MCF 10A (cell line): ENCODE measurements around the gene RRAS. TPM values are rescaled to one million over a fixed set of nuclear protein-coding genes. Genes with fewer than 3 reads are reported as not detected.

Experiments used
- BruUV-seq: library from RNA; stranded (reverse); fragments of 400-500 nt; replicated peaks from 2 replicates; lab custom pipeline; 2021; lab: Mats Ljungman, UMichigan
- CTCF ChIA-PET: fragments of 300-600 bp; sonication (Branson Sonifier 250); formaldehyde crosslinking; extraction: SDS; loops from one replicate; lab custom pipeline; 2021; ENCODE audit warnings: antibody characterized with exemption, inconsistent platforms; lab: Yijun Ruan, JAX
- POLR2A ChIA-PET: fragments of 300-600, 350-650 bp; sonication (Branson Sonifier 250); formaldehyde crosslinking; extraction: SDS; loops from one replicate; lab custom pipeline; 2020; ENCODE audit warnings: antibody characterized with exemption, inconsistent platforms; lab: Yijun Ruan, JAX
- DNase-seq: peaks from one replicate; pipeline ENCODE4 v3.0.0-alpha.2; 2018; ENCODE audit not compliant: unreplicated experiment
- H3K27ac Mint-ChIP-seq: one replicate; pipeline ENCODE4 v1.8.0; 2022; ENCODE audit warnings: mild to moderate bottlenecking, low read depth, mixed read lengths; ENCODE audit not compliant: unreplicated experiment
- H3K27me3 Mint-ChIP-seq: one replicate; pipeline ENCODE4 v1.8.0; 2022; ENCODE audit warnings: mixed read lengths; ENCODE audit not compliant: insufficient read depth, unreplicated experiment
- H3K36me3 Mint-ChIP-seq: one replicate; pipeline ENCODE4 v1.8.0; 2022; ENCODE audit warnings: mild to moderate bottlenecking, moderate library complexity, mixed read lengths; ENCODE audit not compliant: insufficient read depth, unreplicated experiment
- H3K4me1 Mint-ChIP-seq: one replicate; pipeline ENCODE4 v1.8.0; 2022; ENCODE audit warnings: mixed read lengths; ENCODE audit not compliant: insufficient read depth, unreplicated experiment
- H3K4me3 Mint-ChIP-seq: one replicate; pipeline ENCODE4 v1.8.0; 2022; ENCODE audit warnings: mild to moderate bottlenecking, moderate library complexity, mixed read lengths; ENCODE audit not compliant: unreplicated experiment
- H3K9me3 Mint-ChIP-seq: one replicate; pipeline ENCODE4 v1.8.0; 2022; ENCODE audit warnings: mixed read lengths; ENCODE audit not compliant: unreplicated experiment
- CTCF ChIP-seq: fragments of 200-600 bp; IDR thresholded peaks from one replicate; pipeline ENCODE4 v1.8.0; 2022; ENCODE audit warnings: antibody characterized with exemption, mild to moderate bottlenecking; ENCODE audit not compliant: unreplicated experiment
- intact Hi-C: fragments of 100-400 bp; cut with micrococcal nuclease; formaldehyde crosslinking; loops from 2 replicates; pipeline ENCODE4 v1.14.1; 2022
- total RNA-seq: library from RNA; stranded (reverse); gene quantifications from 2 replicates; pipeline ENCODE4 v1.2.3, GENCODE V29; 2022

Gene RRAS
- total RNA-seq, 1 experiment from 2014 or later = 37.6 TPM

GRCh38 chr19:49590071-49590970 lies 49.6 kb downstream of the RRAS start:
- BruUV-seq = TSS peak; percentile 77
- peak; percentile 99 for DNase-seq
- CTCF ChIA-PET = interaction anchor here (0.6 to 2.5 kb wide), 3 partner anchors 20 to 117 kb away, joined by 3 to 11 read pairs (median 5); partner anchors contain the start of gene FLT3LG
- Mint-ChIP-seq H3K27me3 (no peaks in the 10 kb centered on the region), H3K9me3 (no peaks in the 10 kb centered on the region), H3K36me3 (peaks cover 23% of the 10 kb centered on the region), H3K27ac (peak overlapping the region; percentile 33), H3K4me1 (peaks cover 27% of the 10 kb centered on the region), H3K4me3 (peak overlapping the region; percentile 71)
- TF ChIP-seq CTCF = no peak
- POLR2A ChIA-PET = interaction anchor here (0.6 to 8.4 kb wide), 14 partner anchors 10 to 456 kb away, joined by 3 to 138 read pairs (median 4); partner anchors contain the start of genes AP2A1, BCL2L12, IRF3 and NOSIP
- intact Hi-C loops = loop anchor here (1.0 to 5.0 kb wide), 2 partner anchors 50 to 87 kb away; partner anchors contain the start of genes PRMT1 and RRAS

GRCh38 chr19:49589502-49589905 lies 50.4 kb downstream of the RRAS start:
- Mint-ChIP-seq H3K36me3 (peaks cover 21% of the 10 kb centered on the region), H3K9me3 (no peaks in the 10 kb centered on the region), H3K4me3 (no peak overlapping the region), H3K27ac (no peak overlapping the region), H3K27me3 (no peaks in the 10 kb centered on the region), H3K4me1 (peaks cover 25% of the 10 kb centered on the region)
- no TSS peak for BruUV-seq
- intact Hi-C loops = no loop called here
- ChIA-PET CTCF (interaction anchor here (1.0 kb wide), 1 partner anchor 19 kb away, joined by 5 read pairs; no protein-coding TSS in a partner anchor), POLR2A (interaction anchor here (2.0 to 8.4 kb wide), 3 partner anchors 10 to 75 kb away, joined by 13 to 138 read pairs (median 136); partner anchors contain the start of genes BCL2L12, IRF3, NOSIP and PRRG2)
- no peak for DNase-seq
- TF ChIP-seq CTCF = no peak

- H3K4me3 Mint-ChIP-seq = no peak overlapping the region
- H3K9me3 Mint-ChIP-seq = no peaks in the 10 kb centered on the region
- peaks cover 15% of the 10 kb centered on the region for H3K4me1 Mint-ChIP-seq
- no peak overlapping the region for H3K27ac Mint-ChIP-seq
- H3K27me3 Mint-ChIP-seq = no peaks in the 10 kb centered on the region
- BruUV-seq = no TSS peak
- H3K36me3 Mint-ChIP-seq = peaks cover 12% of the 10 kb centered on the region
- intact Hi-C loops = no loop called here
- CTCF ChIA-PET = no interaction called here
- DNase-seq = no peak
- no peak for TF ChIP-seq CTCF
- POLR2A ChIA-PET = interaction anchor here (1.2 to 8.4 kb wide), 4 partner anchors 9 to 135 kb away, joined by 3 to 138 read pairs (median 74); partner anchors contain the start of genes BCL2L12, IRF3, NOSIP and PRRG2
Observed at GRCh38 chr19:49588365-49589122, 51.4 kb downstream of the RRAS start.
